GM06990 (cell line): Measurements from ENCODE around the gene TET2.

Experiments used
- DNase-seq: peaks from one replicate; pipeline ENCODE4 v3.0.0-alpha.2; 2011; ENCODE audit not compliant: insufficient read length; ENCODE audit errors: extremely low read depth
- H3K27me3 ChIP-seq: replicated peaks from 2 replicates; pipeline ENCODE4 v1.6.0; 2011; ENCODE audit warnings: low read length; ENCODE audit not compliant: control insufficient read depth, insufficient read depth
- H3K36me3 ChIP-seq: 2 replicates; pipeline ENCODE4 v1.5.1; 2011; ENCODE audit warnings: low read length; ENCODE audit not compliant: control insufficient read depth, insufficient read depth
- H3K4me3 ChIP-seq: replicated peaks from 2 replicates; pipeline ENCODE4 v1.5.1; 2011; ENCODE audit warnings: low read depth, mild to moderate bottlenecking, control low read depth, low read length
- CTCF ChIP-seq: IDR thresholded peaks from 2 replicates; pipeline ENCODE4 v1.5.1; 2011; ENCODE audit warnings: low read length, control low read depth, mild to moderate bottlenecking, inconsistent platforms; ENCODE audit not compliant: insufficient read depth, poor library complexity, severe bottlenecking

The TET2 gene

GRCh38 chr4:105186701-105187161, 40.1 kb downstream of the TET2 start:
- DNase-seq = no peak
- Histone ChIP-seq H3K36me3 (peaks cover 2% of the 10 kb centered on the region), H3K4me3 (no peak overlapping the region), H3K27me3 (no peaks in the 10 kb centered on the region)
- TF ChIP-seq CTCF = no peak

GRCh38 chr4:105189855-105190650, 43.4 kb downstream of the TET2 start:
- H3K27me3 ChIP-seq = no peaks in the 10 kb centered on the region
- TF ChIP-seq CTCF = no peak
- DNase-seq = no peak
- H3K4me3 ChIP-seq = no peak overlapping the region
- peaks cover 2% of the 10 kb centered on the region for H3K36me3 ChIP-seq

GRCh38 chr4:105191621-105192210, 45.0 kb downstream of the TET2 start:
- peak; percentile 59 for DNase-seq
- no peak for TF ChIP-seq CTCF
- no peak overlapping the region for H3K4me3 ChIP-seq
- H3K27me3 ChIP-seq = no peaks in the 10 kb centered on the region
- H3K36me3 ChIP-seq = peaks cover 2% of the 10 kb centered on the region

- DNase-seq = no peak
- H3K27me3 ChIP-seq = no peaks in the 10 kb centered on the region
- TF ChIP-seq CTCF = no peak
- H3K36me3 ChIP-seq = peaks cover 2% of the 10 kb centered on the region
- H3K4me3 ChIP-seq = no peak overlapping the region
Measured at GRCh38 chr4:105192474-105192873, 45.8 kb downstream of the TET2 start.

GRCh38 chr4:105192910-105193309, 46.2 kb downstream of the TET2 start:
- Histone ChIP-seq H3K27me3 (no peaks in the 10 kb centered on the region), H3K4me3 (no peak overlapping the region), H3K36me3 (peaks cover 2% of the 10 kb centered on the region)
- TF ChIP-seq CTCF = no peak
- no peak for DNase-seq
